HCT116 (cell line): ENCODE measurements around the gene RAB3C. TPM values are rescaled to one million over a fixed set of nuclear protein-coding genes. Genes with fewer than 3 reads are reported as not detected.

ENCODE experiments used
- ATAC-seq: fragments of 200-7000 bp; cut with Tn5 transposase; 2 replicates; pipeline ENCODE4 v1.9.1; 2020; ENCODE audit warnings: mild to moderate bottlenecking, moderate library complexity
- BruUV-seq: library from RNA; stranded (reverse); fragments of 400-500 nt; replicated peaks from 2 replicates; lab custom pipeline; 2021; lab: Mats Ljungman, UMichigan
- CTCF ChIA-PET: fragments of 300-600 bp; sonication (Branson Sonifier 250); formaldehyde crosslinking; loops from one replicate; lab custom pipeline; 2021; ENCODE audit warnings: antibody characterized with exemption; lab: Charles Lee
- POLR2A ChIA-PET: fragments of 300-600, 350-600 bp; sonication (Branson Sonifier 250); formaldehyde crosslinking; loops from one replicate; lab custom pipeline; 2021; ENCODE audit warnings: antibody characterized with exemption; lab: Charles Lee
- RAD21 ChIA-PET, 2 experiments: fragments of 300-600 bp; sonication (Branson Sonifier 250); formaldehyde crosslinking; loops; one replicate each; lab custom pipeline; 2023; ENCODE audit warnings: low total read pairs in 2 of 2; ENCODE audit not compliant: uncharacterized antibody in 2 of 2, unreplicated experiment in 2 of 2, low non-redundant PET in 1 of 2; lab: Charles Lee
- DNase-seq: peaks from one replicate; pipeline ENCODE4 v3.0.0-alpha.2; 2010; ENCODE audit warnings: low read depth, low spot score
- H2AFZ ChIP-seq: fragments of 200-600 bp; shearing (Covaris generic), sonication (generic); 2 replicates; pipeline ENCODE4 v1.6.1; 2017; ENCODE audit warnings: low read depth, mixed run types, mixed read lengths, antibody characterized with exemption, low read length; ENCODE audit not compliant: poor library complexity, severe bottlenecking
- H3K27ac ChIP-seq: 2 replicates; pipeline ENCODE4 v1.5.1; 2012; ENCODE audit warnings: low read depth, low read length
- H3K27me3 ChIP-seq: fragments of 200-600 bp; sonication (generic); 2 replicates; pipeline ENCODE4 v1.6.1; 2016; ENCODE audit warnings: mixed run types, low read length, mixed read lengths; ENCODE audit not compliant: insufficient read depth
- H3K36me3 ChIP-seq, 2 experiments: fragments of 200-500 bp in 1 of 2; fragments of 200-600 bp in 1 of 2; sonication (Bioruptor generic) in 1 of 2; sonication (generic) in 1 of 2; 2 replicates each; pipeline versions ENCODE4 v1.5.1 to v1.6.1; 2014 to 2016; ENCODE audit warnings: low read length in 2 of 2, inconsistent platforms in 1 of 2, mixed read lengths in 1 of 2, mixed run types in 1 of 2; ENCODE audit not compliant: insufficient read depth in 2 of 2, control insufficient read depth in 1 of 2
- H3K4me1 ChIP-seq, 2 experiments: fragments of 200-600 bp in 1 of 2; sonication (generic) in 1 of 2; 2 replicates each; pipeline versions ENCODE4 v1.5.1 to v1.6.1; 2012 to 2017; ENCODE audit warnings: low read length in 2 of 2, inconsistent platforms in 1 of 2, mild to moderate bottlenecking in 1 of 2, mixed read lengths in 1 of 2, mixed run types in 1 of 2, moderate library complexity in 1 of 2; ENCODE audit not compliant: insufficient read depth in 2 of 2, control insufficient read depth in 1 of 2
- H3K4me2 ChIP-seq: fragments of 200-600 bp; sonication (generic); 2 replicates; pipeline ENCODE4 v1.6.1; 2017; ENCODE audit warnings: mixed run types, low read length, mixed read lengths
- H3K4me3 ChIP-seq, 2 experiments: fragments of 200-600 bp in 1 of 2; sonication (generic) in 1 of 2; replicated peaks in 1 of 2; 2 replicates each; pipeline ENCODE4 v1.5.1; 2011 to 2016; ENCODE audit warnings: low read length in 2 of 2, control low read depth in 1 of 2, low read depth in 1 of 2, mild to moderate bottlenecking in 1 of 2, mixed read lengths in 1 of 2, mixed run types in 1 of 2
- H3K79me2 ChIP-seq: fragments of 200-600 bp; sonication (generic); 2 replicates; pipeline ENCODE4 v1.6.1; 2017; ENCODE audit warnings: mild to moderate bottlenecking, mixed run types, low read length, moderate library complexity, mixed read lengths; ENCODE audit not compliant: insufficient read depth
- H3K9ac ChIP-seq: fragments of 200-600 bp; sonication (generic); 2 replicates; pipeline ENCODE4 v1.6.1; 2016; ENCODE audit warnings: low read length, mixed read lengths
- H3K9me2 ChIP-seq: fragments of 200-600 bp; sonication (generic), shearing (Covaris generic); 2 replicates; pipeline ENCODE4 v1.6.1; 2017; ENCODE audit warnings: mixed run types, mild to moderate bottlenecking, moderate library complexity; ENCODE audit not compliant: insufficient read depth
- H3K9me3 ChIP-seq, 2 experiments: fragments of 200-500 bp in 1 of 2; fragments of 200-600 bp in 1 of 2; sonication (Bioruptor generic) in 1 of 2; sonication (generic) in 1 of 2; 2 replicates each; pipeline ENCODE4 v1.6.1; 2014 to 2017; ENCODE audit warnings: low read length in 2 of 2, mixed read lengths in 2 of 2, inconsistent platforms in 1 of 2, low read depth in 1 of 2, mild to moderate bottlenecking in 1 of 2, mixed run types in 1 of 2, moderate library complexity in 1 of 2; ENCODE audit not compliant: control insufficient read depth in 1 of 2, insufficient read depth in 1 of 2
- H4K20me1 ChIP-seq: fragments of 200-600 bp; sonication (generic), shearing (Covaris generic); 2 replicates; pipeline ENCODE4 v1.6.1; 2017; ENCODE audit warnings: mixed run types, mild to moderate bottlenecking, moderate library complexity; ENCODE audit not compliant: insufficient read depth
- CEBPB ChIP-seq: IDR thresholded peaks from 2 replicates; pipeline ENCODE4 v1.6.1; 2012; ENCODE audit warnings: low read depth
- ELF1 ChIP-seq: IDR thresholded peaks from 2 replicates; pipeline ENCODE4 v1.6.1; 2012; ENCODE audit warnings: low read depth, borderline replicate concordance
- JUND ChIP-seq: IDR thresholded peaks from 2 replicates; pipeline ENCODE4 v1.6.1; 2012
- SRF ChIP-seq: IDR thresholded peaks from 2 replicates; pipeline ENCODE4 v1.6.1; 2012; ENCODE audit warnings: low read depth
- TCF7L2 ChIP-seq: IDR thresholded peaks from 2 replicates; pipeline ENCODE4 v1.7.0; 2011; ENCODE audit warnings: borderline replicate concordance, inconsistent platforms; ENCODE audit not compliant: insufficient read depth, insufficient read length; ENCODE audit errors: extremely low read depth
- ZBTB33 ChIP-seq: IDR thresholded peaks from 2 replicates; pipeline ENCODE4 v1.6.1; 2011; ENCODE audit warnings: mild to moderate bottlenecking, low read length, moderate library complexity; ENCODE audit not compliant: insufficient replicate concordance; ENCODE audit errors: extremely low read depth
- intact Hi-C: fragments of 100-400 bp; cut with micrococcal nuclease; formaldehyde crosslinking; loops from 2 replicates; pipeline ENCODE4 v1.10.0; 2022
- total RNA-seq: library from RNA; stranded (reverse); gene quantifications from one replicate; pipeline ENCODE4 v1.2.1, GENCODE V29; 2021; ENCODE audit not compliant: unreplicated experiment
- TF ChIP-seq, protein P1 (sequence below): IDR thresholded peaks from 2 replicates; pipeline ENCODE4 v1.6.1; 2012
- TF ChIP-seq, protein P2 (sequence below): IDR thresholded peaks from 2 replicates; pipeline ENCODE4 v1.6.1; 2012
- TF ChIP-seq, protein P3 (sequence below): IDR thresholded peaks from 2 replicates; pipeline ENCODE4 v1.6.1; 2012; ENCODE audit warnings: low read depth

Gene RAB3C
- total RNA-seq, 1 experiment from 2014 or later, result not detected

DNA sequence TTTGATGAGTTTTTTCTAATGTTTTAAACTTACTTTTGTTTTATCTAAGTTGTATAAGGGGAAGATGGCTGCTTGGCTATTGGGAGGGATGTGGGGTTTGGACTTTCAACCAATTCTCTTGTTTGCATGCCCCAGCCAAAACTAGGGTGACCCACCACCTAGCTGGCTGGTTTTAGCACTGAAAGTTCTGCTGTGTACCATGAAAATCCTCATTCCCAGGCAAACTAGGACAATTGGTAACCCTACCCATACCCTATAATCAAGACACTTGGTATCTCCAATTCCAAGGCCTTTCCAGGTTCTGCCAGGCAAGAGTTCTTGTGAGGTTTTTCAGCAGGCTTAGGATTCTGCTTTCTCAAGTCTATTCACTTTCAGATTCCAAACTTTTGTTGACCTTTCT is 13.1 kb downstream of the RAB3C start:
- Histone ChIP-seq H3K9ac (no peak overlapping the region), H3K4me2 (no peak overlapping the region), H3K27ac (no peak overlapping the region), H3K4me1 (no peaks in the 10 kb centered on the region), H4K20me1 (no peaks in the 10 kb centered on the region), H3K4me3 (no peak overlapping the region), H3K9me2 (no peaks in the 10 kb centered on the region), H3K27me3 (no peaks in the 10 kb centered on the region), H2AFZ (no peak overlapping the region), H3K36me3 (no peaks in the 10 kb centered on the region; a peak in 1 of 4 replicates), H3K9me3 (no peaks in the 10 kb centered on the region), H3K79me2 (no peaks in the 10 kb centered on the region)
- TF ChIP-seq, protein P1, sequence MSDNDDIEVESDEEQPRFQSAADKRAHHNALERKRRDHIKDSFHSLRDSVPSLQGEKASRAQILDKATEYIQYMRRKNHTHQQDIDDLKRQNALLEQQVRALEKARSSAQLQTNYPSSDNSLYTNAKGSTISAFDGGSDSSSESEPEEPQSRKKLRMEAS, result no peak
- no peak for TF ChIP-seq CEBPB
- TF ChIP-seq, protein P2, sequence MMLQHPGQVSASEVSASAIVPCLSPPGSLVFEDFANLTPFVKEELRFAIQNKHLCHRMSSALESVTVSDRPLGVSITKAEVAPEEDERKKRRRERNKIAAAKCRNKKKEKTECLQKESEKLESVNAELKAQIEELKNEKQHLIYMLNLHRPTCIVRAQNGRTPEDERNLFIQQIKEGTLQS, result no peak
- TF ChIP-seq SRF, result no peak
- TF ChIP-seq JUND, result no peak
- TF ChIP-seq, protein P3, sequence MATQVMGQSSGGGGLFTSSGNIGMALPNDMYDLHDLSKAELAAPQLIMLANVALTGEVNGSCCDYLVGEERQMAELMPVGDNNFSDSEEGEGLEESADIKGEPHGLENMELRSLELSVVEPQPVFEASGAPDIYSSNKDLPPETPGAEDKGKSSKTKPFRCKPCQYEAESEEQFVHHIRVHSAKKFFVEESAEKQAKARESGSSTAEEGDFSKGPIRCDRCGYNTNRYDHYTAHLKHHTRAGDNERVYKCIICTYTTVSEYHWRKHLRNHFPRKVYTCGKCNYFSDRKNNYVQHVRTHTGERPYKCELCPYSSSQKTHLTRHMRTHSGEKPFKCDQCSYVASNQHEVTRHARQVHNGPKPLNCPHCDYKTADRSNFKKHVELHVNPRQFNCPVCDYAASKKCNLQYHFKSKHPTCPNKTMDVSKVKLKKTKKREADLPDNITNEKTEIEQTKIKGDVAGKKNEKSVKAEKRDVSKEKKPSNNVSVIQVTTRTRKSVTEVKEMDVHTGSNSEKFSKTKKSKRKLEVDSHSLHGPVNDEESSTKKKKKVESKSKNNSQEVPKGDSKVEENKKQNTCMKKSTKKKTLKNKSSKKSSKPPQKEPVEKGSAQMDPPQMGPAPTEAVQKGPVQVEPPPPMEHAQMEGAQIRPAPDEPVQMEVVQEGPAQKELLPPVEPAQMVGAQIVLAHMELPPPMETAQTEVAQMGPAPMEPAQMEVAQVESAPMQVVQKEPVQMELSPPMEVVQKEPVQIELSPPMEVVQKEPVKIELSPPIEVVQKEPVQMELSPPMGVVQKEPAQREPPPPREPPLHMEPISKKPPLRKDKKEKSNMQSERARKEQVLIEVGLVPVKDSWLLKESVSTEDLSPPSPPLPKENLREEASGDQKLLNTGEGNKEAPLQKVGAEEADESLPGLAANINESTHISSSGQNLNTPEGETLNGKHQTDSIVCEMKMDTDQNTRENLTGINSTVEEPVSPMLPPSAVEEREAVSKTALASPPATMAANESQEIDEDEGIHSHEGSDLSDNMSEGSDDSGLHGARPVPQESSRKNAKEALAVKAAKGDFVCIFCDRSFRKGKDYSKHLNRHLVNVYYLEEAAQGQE, result no peak
- DNase-seq (no peak), ATAC-seq (no peak)
- intact Hi-C loops, result no loop called here
- RAD21 ChIA-PET, result no interaction called here
- POLR2A ChIA-PET, result no interaction called here
- CTCF ChIA-PET, result no interaction called here
- no TSS peak for BruUV-seq

DNA sequence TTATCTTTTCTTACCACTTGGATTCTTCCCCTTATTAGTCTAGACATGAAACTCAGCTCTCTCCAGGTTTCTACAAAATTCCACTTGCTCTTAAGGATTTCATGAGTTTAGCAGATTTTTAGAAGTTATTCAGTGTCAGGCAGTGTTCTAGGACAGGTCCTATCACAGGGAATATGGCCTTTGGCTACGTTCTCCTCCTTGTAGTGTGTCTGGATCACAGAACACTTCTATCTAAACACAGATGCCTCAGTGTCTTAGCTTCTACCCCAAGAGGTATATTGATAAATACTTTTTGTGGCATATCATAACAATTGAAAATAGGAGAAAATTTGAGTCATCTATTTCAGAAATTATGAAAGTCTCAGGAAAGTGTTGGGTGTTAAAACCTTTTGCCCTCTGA is 15.6 kb downstream of the RAB3C start:
- Histone ChIP-seq H3K4me1 (no peaks in the 10 kb centered on the region), H3K27me3 (no peaks in the 10 kb centered on the region), H3K9me3 (no peaks in the 10 kb centered on the region), H3K79me2 (no peaks in the 10 kb centered on the region), H3K4me2 (no peak overlapping the region), H3K36me3 (no peaks in the 10 kb centered on the region; a peak in 1 of 4 replicates), H2AFZ (no peak overlapping the region), H3K4me3 (no peak overlapping the region), H3K9me2 (no peaks in the 10 kb centered on the region), H3K9ac (no peak overlapping the region), H4K20me1 (no peaks in the 10 kb centered on the region), H3K27ac (no peak overlapping the region)
- no TSS peak for BruUV-seq
- ChIA-PET CTCF (no interaction called here), RAD21 (no interaction called here), POLR2A (no interaction called here)
- intact Hi-C loops, result no loop called here
- ATAC-seq, result no peak
- DNase-seq, result no peak
- TF ChIP-seq ZBTB33, result no peak
- no peak for TF ChIP-seq TCF7L2
- TF ChIP-seq, protein P1, result no peak
- TF ChIP-seq, protein P3, result no peak
- TF ChIP-seq ELF1, result no peak
